ENCODE data around the gene CFD. TPM values are rescaled to one million over a fixed set of nuclear protein-coding genes. Genes with fewer than 3 reads are reported as not detected.
"Not testable (repeated sequence)": the region's sequence is repeated elsewhere in the genome, so short reads cannot be mapped to it uniquely, and the experiment has no call there.

The CFD gene
- total RNA-seq, 1 experiment from 2014 or later = 2.3 TPM

- no peak for DNase-seq (ENCODE audit: low spot score)
Observed at GRCh38 chr19:871446-872265, 12.2 kb downstream of the CFD start.

- no peak for DNase-seq (ENCODE audit: low spot score)
Observed at GRCh38 chr19:872266-872951, 12.9 kb downstream of the CFD start.

DNA sequence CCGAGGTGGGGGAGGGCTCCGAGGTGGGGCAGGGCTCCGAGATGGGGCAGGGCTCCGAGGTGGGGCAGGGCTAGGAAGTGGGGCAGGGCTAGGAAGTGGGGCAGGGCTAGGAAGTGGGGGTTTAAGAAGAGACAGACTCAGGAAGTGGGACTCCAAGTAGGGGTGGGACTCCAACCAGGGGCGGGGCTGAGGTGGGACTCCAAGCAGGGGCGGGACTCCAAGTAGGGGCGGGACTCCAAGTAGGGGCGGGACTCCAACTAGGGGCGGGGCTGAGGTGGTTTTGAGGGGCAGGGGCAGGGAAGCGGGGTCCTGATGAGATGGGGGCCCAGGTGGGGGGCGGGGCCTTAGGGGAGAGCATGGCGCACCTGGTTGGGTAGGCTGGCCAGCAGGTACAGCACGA lies 13.6 kb downstream of the CFD start:
- no peak for DNase-seq (ENCODE audit: low spot score)

DNA sequence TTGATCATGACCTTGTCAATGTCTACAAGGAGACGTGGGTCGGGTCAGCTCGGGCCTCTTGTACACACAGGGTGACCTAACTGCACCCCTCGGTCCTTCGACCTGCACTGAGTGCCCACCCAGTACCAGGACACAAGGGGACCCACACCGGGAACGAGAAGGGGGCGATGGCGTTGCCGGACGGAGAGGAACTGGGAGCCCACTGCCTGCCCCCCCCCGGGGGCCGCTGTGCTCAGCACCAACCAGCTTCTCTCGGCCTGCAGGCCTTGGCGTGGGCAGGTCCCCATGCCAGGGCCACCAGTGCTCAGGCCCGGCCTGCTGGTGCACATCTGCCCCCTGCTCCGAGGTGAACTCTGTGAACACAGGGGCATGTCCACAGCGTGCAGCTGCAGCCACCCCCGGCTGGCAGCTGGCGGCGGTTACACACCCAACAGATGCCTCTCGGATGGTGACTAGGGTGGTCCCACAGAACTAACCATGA lies 14.1 kb downstream of the CFD start:
- no peak for DNase-seq (ENCODE audit: low spot score)

DNA sequence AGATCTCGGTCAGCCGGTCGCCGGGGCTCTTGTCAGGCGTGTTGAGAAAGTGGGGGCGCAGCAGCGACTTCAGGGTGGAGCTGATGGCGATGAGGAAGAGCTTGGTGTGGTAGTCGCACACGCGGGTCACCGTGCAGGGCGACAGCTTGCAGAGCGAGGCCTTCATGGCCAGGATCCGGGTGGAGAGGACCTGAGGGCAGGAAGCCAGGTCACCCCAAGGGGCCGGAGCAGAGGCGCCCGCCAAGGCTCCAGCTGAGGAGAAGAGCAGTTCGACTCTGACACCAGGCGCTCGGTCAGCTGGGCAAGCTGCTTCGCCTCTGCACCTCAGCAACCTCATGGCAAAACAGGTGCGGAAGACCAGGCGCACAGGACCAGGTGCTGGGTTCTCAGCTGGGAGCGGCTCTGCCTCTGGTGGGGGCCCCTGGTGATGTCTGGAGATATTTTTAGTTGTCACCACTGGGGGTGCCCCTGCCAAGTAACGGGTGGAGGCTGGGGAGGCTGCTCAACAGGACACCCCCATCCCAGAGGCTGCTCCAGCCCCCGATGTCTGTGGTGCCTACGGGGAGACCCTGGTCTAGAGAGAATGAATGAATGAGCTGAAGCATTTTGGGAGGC lies 15.9 kb downstream of the CFD start:
- no peak for DNase-seq (ENCODE audit: low spot score)

DNA sequence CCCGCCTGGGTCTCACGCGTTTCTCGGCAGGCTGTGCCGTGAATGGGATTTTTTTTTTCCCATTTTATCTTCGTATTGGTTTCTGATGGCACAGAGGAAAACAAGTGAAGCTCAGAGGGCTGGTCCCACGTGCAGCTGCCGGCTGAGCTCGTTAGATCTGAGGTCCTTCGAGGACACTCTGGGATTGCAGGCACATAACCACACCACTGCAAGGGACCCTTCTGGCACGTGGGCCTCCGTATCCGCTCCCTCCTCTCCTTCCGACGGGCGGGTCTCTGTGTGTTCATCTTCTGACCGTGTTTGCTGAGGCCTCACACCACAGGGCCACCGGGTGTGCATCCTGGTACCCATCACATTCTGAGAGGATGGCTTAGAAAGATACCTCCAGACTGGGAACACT lies 16.6 kb downstream of the CFD start:
- DNase-seq (ENCODE audit: low spot score) = no peak

GRCh38 chr19:876780-877314 lies 17.4 kb downstream of the CFD start:
- DNase-seq (ENCODE audit: low spot score) = no peak

- DNase-seq (ENCODE audit: low spot score) = not testable (repeated sequence)
Observed at GRCh38 chr19:877992-878660, 18.7 kb downstream of the CFD start.

GRCh38 chr19:878751-879561 lies 19.5 kb downstream of the CFD start:
- not testable (repeated sequence) for DNase-seq (ENCODE audit: low spot score)

- no peak for DNase-seq (ENCODE audit: low spot score)
Observed at GRCh38 chr19:879711-880438, 20.4 kb downstream of the CFD start.

DNA sequence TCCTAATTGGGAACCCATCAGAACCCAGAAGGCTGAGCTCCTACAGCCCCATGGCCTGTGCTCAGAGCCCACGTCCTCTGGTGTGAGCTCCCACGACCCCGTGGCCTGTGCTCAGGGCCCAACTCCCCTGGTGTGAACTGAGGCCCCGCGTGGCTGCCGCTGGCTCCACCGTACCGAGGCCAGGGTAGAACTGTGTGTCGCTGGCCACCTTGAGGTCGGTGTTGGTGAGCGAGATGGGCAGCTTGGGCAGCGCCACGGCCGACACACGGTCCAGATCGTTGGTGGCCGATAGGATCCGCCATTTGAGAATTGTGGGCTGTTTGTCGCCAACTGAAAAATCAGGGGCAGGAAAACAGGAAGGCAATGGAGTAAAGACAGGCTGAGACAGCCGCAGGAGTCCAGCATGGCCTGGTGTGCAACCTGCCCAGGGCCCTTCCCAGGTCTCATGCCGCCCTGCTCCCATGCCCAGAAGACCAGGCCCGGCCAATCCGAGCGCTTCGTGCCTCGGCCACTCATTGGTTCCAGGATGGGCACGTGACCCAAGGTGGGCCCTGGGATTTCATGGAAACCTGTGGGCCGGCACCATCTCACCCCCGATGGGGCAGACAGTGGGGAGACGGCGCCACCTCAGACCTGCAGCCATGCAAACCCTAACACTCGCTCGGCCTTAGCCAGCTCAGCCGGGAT lies 22.1 kb downstream of the CFD start:
- no peak for DNase-seq (ENCODE audit: low spot score)

GRCh38 chr19:882871-883497 lies 23.5 kb downstream of the CFD start:
- no peak for DNase-seq (ENCODE audit: low spot score)

GRCh38 chr19:883661-884211 lies 24.3 kb downstream of the CFD start:
- DNase-seq (ENCODE audit: low spot score) = no peak

DNA sequence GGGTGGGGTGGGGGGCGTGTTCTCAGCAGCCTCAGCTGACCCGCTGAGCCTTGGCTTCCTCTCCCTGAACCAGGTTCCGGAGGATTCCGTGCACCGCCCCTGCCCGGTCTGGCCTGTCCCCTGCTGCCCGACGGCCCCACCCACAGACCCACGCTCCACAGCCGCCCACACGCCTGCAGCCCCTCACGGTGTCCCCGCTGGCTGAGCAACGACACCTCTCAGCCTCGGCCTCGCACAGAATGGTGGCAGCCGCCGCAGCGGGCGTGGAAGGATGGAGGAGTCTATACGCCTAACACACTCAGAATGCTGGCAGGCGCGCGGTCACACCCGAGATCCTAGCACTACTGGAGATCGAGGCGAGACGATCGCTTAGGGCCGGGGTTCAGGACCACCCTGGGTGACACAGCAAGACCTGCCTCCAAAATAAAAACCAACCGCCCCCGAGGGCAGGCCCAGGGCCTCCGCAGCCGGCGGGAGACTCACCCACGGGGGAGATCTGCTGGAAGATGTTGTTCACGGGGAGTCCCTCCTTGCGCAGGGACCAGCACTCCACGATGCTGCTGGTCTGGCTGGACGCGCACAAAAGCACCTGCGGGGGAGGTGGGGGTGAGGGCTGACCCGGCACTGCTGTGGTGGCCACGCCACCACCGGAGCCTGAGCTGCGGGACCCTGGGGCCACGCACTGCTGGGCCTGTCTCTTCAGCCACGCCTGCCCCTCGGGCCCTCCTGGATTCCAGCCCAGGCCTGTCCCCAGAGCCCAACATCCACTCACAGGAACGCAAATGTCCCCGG lies 25.2 kb downstream of the CFD start:
- DNase-seq (ENCODE audit: low spot score) = no peak

DNA sequence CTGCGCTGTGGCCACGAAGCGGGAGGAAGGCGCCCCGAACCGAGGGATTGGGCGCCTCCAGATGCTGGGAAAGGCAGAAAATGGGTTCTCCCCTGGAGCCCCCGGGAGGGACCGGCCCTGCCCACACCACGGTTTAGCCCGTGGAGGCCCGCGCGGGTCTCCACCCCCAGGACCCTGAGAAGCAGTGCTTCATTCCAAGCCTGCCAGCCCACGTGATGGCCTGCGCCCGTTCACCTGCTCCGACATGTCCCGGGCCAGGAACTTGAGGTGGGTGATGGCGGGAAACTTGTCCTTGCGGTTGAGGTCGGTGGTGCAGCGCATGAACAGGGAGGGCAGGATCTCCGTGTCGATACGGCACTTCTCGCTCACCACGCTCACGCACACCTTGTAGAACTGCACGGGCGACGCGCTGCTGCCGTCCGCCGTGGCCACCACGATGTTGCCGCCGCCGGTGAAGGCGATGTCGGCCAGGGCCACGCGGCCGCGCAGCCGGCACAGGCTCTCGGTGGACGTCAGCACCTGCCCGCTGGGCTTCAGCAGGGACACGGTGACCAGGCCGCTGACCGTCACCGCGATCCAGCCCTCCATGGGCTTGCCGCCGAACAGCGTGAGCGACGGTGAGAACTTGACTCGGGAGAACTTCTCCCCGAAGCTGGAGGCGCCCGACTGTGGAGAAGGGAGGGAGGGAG lies 26.2 kb downstream of the CFD start:
- no peak for DNase-seq (ENCODE audit: low spot score)

- no peak for DNase-seq (ENCODE audit: low spot score)
Observed at GRCh38 chr19:887072-887471, 27.6 kb downstream of the CFD start.

- DNase-seq (ENCODE audit: low spot score) = no peak
Observed at GRCh38 chr19:887599-887998, 28.1 kb downstream of the CFD start.
